ENCODE measurements around the gene COLEC12.

The COLEC12 gene

DNA sequence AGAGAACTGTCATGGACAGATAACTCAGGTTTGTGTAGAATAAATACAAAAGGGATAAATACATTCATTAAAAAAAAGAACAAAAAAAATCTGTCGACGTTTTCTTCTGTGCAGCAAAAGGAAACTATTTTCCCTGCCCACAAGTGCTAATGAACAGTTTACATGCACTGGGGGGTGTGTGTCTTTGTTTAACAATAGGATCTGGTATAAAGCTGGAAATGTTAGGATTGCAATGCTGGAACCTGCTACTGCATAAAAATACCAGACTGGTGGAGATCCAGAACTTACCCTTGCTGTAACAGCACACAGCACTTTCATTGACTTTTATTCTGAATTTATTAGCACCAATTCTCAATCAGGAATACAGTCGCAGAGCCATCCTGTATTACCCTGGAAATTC lies 148.1 kb downstream of the COLEC12 start:
- no peaks in the 10 kb centered on the region for H3K36me3 ChIP-seq (replicated peaks; ENCODE audit: low read depth, low read length)
- H3K79me2 ChIP-seq (ENCODE audit: low read length): no peaks in the 10 kb centered on the region
- no peak overlapping the region for H3K27ac ChIP-seq (ENCODE audit: low read length)
- H3K4me2 ChIP-seq (ENCODE audit: low read length): no peak overlapping the region
- H2AFZ ChIP-seq (ENCODE audit: low read depth, low read length): no peak overlapping the region
- peaks cover 28% of the 10 kb centered on the region for H3K27me3 ChIP-seq (ENCODE audit: low read depth, low read length)
- no peak for TF ChIP-seq CTCF (IDR thresholded peaks at IDR 0.05; ENCODE audit: low read depth, low read length)
- TF ChIP-seq EZH2phosphoT487 (IDR thresholded peaks at IDR 0.05; ENCODE audit: low read depth): no peak
- no peaks in the 10 kb centered on the region for H4K20me1 ChIP-seq (ENCODE audit: insufficient read depth, low read length)
- no peaks in the 10 kb centered on the region for H3K4me1 ChIP-seq (ENCODE audit: low read length)
- no peaks in the 10 kb centered on the region for H3K9me3 ChIP-seq (ENCODE audit: insufficient read depth, low read length)
- no peak overlapping the region for H3K9ac ChIP-seq (ENCODE audit: low read length)
- no peak overlapping the region for H3K4me3 ChIP-seq (ENCODE audit: low read length)

DNA sequence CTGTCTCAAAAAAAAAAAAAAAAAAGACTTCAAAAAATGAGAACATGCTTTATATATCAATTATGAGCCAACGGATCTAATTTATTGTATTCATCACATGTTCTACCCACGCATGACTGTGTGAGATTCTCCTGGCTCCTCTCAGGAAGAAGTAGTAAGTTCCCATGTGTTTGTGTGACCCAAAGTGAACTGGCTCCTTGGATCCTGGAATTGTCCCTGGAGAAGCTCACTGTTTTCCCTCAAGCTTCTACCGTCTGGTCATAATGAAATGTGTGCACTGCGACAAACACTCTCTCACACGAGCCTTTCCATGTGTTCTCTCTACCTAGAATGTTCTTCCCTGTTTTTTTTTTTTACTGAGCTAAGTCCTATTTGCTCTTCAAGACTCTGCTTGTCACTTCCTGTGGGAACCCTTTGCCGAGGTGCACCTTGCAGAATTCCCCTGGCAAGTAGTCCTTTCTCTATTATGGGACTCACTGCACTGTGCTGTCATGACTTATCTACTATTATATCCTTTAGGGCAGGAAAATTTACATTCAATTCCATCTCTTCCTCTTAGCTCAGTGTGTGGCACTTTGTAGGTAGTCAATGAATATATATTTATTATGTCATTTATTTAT lies 149.4 kb downstream of the COLEC12 start:
- Histone ChIP-seq H3K9ac (ENCODE audit: low read length) (no peak overlapping the region), H3K36me3 (replicated peaks; ENCODE audit: low read depth, low read length) (no peaks in the 10 kb centered on the region), H3K4me3 (ENCODE audit: low read length) (no peak overlapping the region), H4K20me1 (ENCODE audit: insufficient read depth, low read length) (no peaks in the 10 kb centered on the region), H3K4me1 (ENCODE audit: low read length) (no peaks in the 10 kb centered on the region), H3K4me2 (ENCODE audit: low read length) (no peak overlapping the region), H3K9me3 (ENCODE audit: insufficient read depth, low read length) (no peaks in the 10 kb centered on the region), H3K27ac (ENCODE audit: low read length) (no peak overlapping the region), H3K27me3 (ENCODE audit: low read depth, low read length) (peaks cover 31% of the 10 kb centered on the region), H2AFZ (ENCODE audit: low read depth, low read length) (no peak overlapping the region), H3K79me2 (ENCODE audit: low read length) (no peaks in the 10 kb centered on the region)
- TF ChIP-seq CTCF (IDR thresholded peaks at IDR 0.05; ENCODE audit: low read depth, low read length): no peak
- TF ChIP-seq EZH2phosphoT487 (IDR thresholded peaks at IDR 0.05; ENCODE audit: low read depth): no peak

GRCh38 chr18:346600-346999 lies 153.9 kb downstream of the COLEC12 start:
- Histone ChIP-seq H3K4me1 (ENCODE audit: low read length) (no peaks in the 10 kb centered on the region), H4K20me1 (ENCODE audit: insufficient read depth, low read length) (no peaks in the 10 kb centered on the region), H3K27me3 (ENCODE audit: low read depth, low read length) (peaks cover 4% of the 10 kb centered on the region; the same call in 1 of the 2 replicates), H2AFZ (ENCODE audit: low read depth, low read length) (no peak overlapping the region), H3K4me2 (ENCODE audit: low read length) (no peak overlapping the region), H3K9me3 (ENCODE audit: insufficient read depth, low read length) (no peaks in the 10 kb centered on the region), H3K27ac (ENCODE audit: low read length) (no peak overlapping the region), H3K36me3 (replicated peaks; ENCODE audit: low read depth, low read length) (no peaks in the 10 kb centered on the region), H3K9ac (ENCODE audit: low read length) (no peak overlapping the region), H3K79me2 (ENCODE audit: low read length) (no peaks in the 10 kb centered on the region), H3K4me3 (ENCODE audit: low read length) (no peak overlapping the region)
- TF ChIP-seq EZH2phosphoT487 (IDR thresholded peaks at IDR 0.05; ENCODE audit: low read depth): no peak
- no peak for TF ChIP-seq CTCF (IDR thresholded peaks at IDR 0.05; ENCODE audit: low read depth, low read length)

- H3K4me2 ChIP-seq (ENCODE audit: low read length): no peak overlapping the region
- peaks cover 8% of the 10 kb centered on the region; the same call in 1 of the 2 replicates for H3K27me3 ChIP-seq (ENCODE audit: low read depth, low read length)
- H2AFZ ChIP-seq (ENCODE audit: low read depth, low read length): no peak overlapping the region
- no peaks in the 10 kb centered on the region for H4K20me1 ChIP-seq (ENCODE audit: insufficient read depth, low read length)
- no peak overlapping the region for H3K9ac ChIP-seq (ENCODE audit: low read length)
- no peak overlapping the region for H3K27ac ChIP-seq (ENCODE audit: low read length)
- no peaks in the 10 kb centered on the region for H3K4me1 ChIP-seq (ENCODE audit: low read length)
- no peak overlapping the region for H3K4me3 ChIP-seq (ENCODE audit: low read length)
- H3K36me3 ChIP-seq (replicated peaks; ENCODE audit: low read depth, low read length): no peaks in the 10 kb centered on the region
- H3K79me2 ChIP-seq (ENCODE audit: low read length): no peaks in the 10 kb centered on the region
- TF ChIP-seq CTCF (IDR thresholded peaks at IDR 0.05; ENCODE audit: low read depth, low read length) (no peak), EZH2phosphoT487 (IDR thresholded peaks at IDR 0.05; ENCODE audit: low read depth) (no peak)
- H3K9me3 ChIP-seq (ENCODE audit: insufficient read depth, low read length): no peaks in the 10 kb centered on the region
Measured at GRCh38 chr18:341102-341501, 159.4 kb downstream of the COLEC12 start.

Measured in OCI-LY3 (cell line).